Fibroblast of skin of right biceps (primary cell): ENCODE measurements around the gene DCAF4.

Experiments used
- DNase-seq: peaks from one replicate; pipeline ENCODE4 v3.0.0-alpha.2; 2013

DCAF4 gene, protein sequence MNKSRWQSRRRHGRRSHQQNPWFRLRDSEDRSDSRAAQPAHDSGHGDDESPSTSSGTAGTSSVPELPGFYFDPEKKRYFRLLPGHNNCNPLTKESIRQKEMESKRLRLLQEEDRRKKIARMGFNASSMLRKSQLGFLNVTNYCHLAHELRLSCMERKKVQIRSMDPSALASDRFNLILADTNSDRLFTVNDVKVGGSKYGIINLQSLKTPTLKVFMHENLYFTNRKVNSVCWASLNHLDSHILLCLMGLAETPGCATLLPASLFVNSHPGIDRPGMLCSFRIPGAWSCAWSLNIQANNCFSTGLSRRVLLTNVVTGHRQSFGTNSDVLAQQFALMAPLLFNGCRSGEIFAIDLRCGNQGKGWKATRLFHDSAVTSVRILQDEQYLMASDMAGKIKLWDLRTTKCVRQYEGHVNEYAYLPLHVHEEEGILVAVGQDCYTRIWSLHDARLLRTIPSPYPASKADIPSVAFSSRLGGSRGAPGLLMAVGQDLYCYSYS

DNA sequence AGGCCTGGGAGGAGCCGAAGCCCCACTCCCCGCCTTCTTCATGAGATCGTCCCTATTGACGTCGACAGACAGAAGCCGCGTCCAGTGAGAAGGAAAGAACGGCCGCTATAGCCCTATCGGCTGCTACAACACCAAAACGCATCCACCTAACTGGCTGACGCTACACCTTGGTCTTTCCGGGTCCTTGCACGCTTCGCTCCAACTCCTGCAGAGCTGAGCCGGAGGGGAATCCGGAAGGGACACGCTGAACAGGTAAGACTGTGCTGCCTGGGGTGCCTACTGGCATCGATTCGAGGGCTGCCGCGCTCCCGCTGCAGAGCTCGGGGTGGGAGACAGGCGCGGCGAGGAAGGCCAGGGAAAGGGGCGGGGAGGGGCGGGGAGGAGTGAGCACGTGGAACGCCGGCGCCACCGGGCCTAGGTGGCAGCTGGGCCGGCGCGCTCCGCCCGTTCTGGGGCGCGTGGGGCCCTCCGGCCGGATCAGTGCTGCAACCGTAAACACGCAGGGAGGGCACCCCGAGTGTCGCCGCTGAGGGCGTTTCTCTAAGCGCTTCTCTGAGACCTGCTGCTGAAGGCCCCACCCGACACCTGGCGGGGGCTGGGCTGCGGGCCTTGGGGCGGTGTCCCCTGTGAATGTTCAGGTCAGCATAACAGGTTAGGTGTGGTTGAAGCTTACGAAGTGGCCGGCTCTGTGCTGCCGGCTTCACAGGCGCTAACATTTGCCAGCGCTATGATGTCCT is at the start of gene DCAF4:
Gene DCAF4 (plus strand): TSS at position 173 of the 737 bp plus-strand sequence. CDS start 11,515 bp downstream, outside the sequence.
- peak; percentile 99 for DNase-seq

DNA sequence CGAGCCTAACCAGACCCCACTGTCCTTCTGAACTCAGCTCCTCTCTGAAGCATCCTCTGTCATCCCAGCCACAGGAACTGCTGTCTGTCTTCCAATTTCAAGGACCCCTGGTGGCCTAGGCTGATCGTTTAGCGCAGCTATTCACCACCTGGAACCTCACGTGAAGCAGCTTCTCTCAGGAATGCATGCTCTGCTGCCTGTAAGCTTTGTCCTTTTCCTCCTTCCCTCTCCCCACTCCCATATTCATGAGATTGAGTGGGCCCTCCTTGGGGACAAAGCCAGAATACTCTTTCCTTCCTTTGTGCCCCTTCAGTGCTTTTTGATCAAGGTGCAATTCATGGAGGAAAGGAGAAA is 49.6 kb upstream of the DCAF4 start:
- no peak for DNase-seq

- DNase-seq = no peak
These were observed 47.5 kb upstream of the DCAF4 start for GRCh38 chr14:72878746-72879145.

GRCh38 chr14:72879431-72879830 is 46.8 kb upstream of the DCAF4 start:
- DNase-seq = no peak

DNA sequence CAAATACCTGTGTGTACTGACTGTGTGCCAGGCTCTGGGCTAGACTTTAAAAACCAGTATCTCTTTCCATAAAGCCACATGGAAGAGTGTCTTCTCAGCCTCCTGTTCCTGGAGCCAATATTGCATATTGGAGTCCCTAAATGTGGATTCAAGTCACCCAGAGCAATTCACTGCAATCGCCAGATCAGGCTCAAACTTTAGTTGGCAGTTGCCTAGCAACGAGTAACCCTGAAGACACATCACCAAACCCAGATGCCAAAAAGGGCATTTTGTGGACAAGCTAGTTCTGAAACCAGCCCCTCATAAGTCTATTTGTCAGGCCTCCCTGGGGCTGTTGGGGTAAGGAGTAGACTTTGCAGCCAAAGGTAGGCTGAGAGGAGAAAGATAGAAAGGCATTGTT is 46.1 kb upstream of the DCAF4 start:
- no peak for DNase-seq

- no peak for DNase-seq
These were observed 45.4 kb upstream of the DCAF4 start for GRCh38 chr14:72880820-72881219.

GRCh38 chr14:72881543-72881942 is 44.7 kb upstream of the DCAF4 start:
- no peak for DNase-seq

GRCh38 chr14:72882047-72882446 is 44.2 kb upstream of the DCAF4 start:
- DNase-seq = no peak

GRCh38 chr14:72882463-72882862 is 43.8 kb upstream of the DCAF4 start:
- DNase-seq = no peak

- DNase-seq = no peak
These were observed 43.2 kb upstream of the DCAF4 start for GRCh38 chr14:72883109-72883508.

- no peak for DNase-seq
These were observed 42.3 kb upstream of the DCAF4 start for GRCh38 chr14:72883961-72884360.

- no peak for DNase-seq
These were observed 41.9 kb upstream of the DCAF4 start for GRCh38 chr14:72884386-72884785.

GRCh38 chr14:72887514-72887913 is 38.8 kb upstream of the DCAF4 start:
- DNase-seq = no peak

DNA sequence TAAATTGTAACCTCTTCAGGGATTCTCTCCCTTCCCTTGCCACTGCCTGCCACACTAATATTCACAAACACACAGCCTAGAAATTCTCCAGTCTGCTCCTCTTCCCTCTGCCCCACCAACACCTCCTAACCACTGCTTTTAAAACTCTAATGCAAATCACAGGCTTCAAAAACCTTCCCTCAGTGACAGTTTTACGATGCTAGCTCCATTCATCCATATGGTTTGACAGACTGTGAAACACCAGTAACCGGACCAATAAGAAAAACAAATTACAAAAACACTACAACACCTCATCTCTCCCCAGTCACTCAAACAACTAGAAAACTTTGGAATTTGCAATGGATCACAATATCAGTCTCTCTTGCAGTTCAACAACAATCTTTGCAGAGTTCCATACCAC is 38.1 kb upstream of the DCAF4 start:
- no peak for DNase-seq

GRCh38 chr14:72888636-72889201 is 37.5 kb upstream of the DCAF4 start:
- DNase-seq = peak; percentile 15

GRCh38 chr14:72889366-72889765 is 36.9 kb upstream of the DCAF4 start:
- DNase-seq = no peak

DNA sequence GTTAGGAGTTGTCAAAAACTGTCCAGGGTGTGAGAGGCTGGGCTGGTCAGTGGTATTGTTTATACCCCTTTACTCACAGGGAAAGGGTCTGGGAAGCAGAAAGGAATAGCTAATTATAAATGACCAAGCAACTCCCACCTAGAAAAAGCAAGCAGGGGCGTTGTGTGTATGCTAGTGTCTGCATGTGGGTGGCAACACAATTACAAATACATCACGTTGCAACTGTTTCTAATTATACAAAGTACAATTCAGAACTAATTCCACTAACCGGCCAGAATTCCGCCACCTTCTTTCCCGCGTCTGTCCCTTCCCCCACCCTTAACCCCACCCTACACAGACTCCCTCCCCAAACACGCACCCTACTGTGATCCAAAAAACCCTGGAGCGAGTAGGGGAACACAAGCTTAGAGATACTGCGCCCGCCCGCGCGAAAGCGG is 34.6 kb upstream of the DCAF4 start:
- DNase-seq = no peak

DNA sequence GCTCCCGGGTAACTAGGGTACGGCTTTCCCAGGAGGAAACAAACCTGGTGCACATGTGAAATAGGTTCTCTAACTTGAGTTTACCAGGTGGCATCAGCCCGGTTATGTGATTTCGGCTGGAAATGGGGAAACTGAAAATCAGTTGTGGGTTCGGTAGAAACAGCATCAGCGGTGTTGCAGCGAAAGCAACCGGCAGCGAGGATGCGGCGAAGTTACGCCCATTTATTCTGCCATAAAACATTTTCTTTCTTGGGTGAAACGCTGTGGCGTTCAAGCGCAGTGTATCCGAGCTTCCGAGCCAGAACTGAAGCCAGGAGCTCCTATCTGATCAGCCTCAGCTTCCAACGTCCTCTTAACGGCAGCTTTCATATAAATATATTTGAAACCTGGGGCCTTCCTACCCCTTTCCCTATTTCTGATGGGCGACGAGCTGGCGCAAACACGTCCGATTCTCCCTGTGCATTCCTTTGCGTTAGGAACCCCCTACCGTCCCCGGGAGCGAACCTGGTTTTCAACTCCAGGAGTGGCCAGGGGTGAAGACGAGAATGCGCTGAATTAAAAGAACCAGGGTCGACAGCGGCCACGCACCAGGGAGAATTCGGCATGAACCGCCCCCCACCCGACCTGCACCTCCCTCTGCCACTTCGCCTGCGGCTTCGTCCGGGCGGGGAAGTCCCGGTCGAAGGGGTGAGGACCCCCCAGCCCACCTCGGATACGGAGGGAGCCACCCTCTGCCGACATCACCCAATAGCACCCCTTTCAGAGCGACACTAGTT is 34.0 kb upstream of the DCAF4 start:
- no peak for DNase-seq

DNA sequence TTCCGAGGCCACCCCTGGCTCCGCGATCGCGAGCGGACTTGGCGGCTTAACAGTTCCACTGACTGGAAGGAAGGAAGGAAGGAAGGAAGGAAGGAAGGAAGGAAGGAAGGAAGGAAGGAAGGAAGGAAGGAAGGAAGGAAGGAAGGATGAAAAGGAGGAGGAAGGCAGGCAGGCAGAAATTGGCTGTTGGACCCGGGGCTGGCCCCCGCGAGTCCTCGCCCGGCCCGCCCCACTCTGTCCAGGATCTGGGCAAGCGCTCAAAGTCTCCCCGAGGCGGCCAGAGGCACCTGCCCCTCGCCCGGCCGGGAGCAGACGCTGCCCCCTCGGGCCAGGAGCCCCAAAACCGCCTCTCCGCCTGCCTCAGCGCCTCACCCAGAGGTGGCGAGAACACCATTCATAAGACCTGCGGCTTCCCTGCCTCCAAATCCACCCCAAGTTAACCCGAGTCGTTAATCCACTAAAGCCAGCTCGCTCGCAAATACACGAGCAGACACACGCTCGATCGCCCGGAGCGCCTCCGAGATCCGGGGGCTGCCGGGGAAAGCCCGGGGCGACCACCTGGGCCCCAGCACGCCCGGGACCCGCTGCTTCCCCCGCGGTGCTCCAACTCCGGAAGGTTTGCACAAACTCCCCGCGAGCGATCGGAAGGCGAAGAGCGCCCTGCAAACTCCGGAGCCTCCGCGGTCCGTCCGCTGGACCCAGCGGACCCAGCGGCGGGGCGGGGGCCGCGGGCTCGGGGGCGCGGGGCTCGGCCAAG is 33.2 kb upstream of the DCAF4 start:
- DNase-seq = no peak

- DNase-seq = peak; percentile 96
These were observed 32.5 kb upstream of the DCAF4 start, which contains the start of gene DPF3 for GRCh38 chr14:72893636-72894322. Gene DPF3, minus strand, starts transcription at chr14:72894101. Its CDS starts 13 bp downstream, at chr14:72894088.

- no peak for DNase-seq
These were observed 32.0 kb upstream of the DCAF4 start for GRCh38 chr14:72894323-72894622.
